Measurements from ENCODE around the gene ENPP1. TPM values are rescaled to one million over a fixed set of nuclear protein-coding genes. Genes with fewer than 3 reads are reported as not detected.

ENPP1 gene
- total RNA-seq (under 1 TPM in 4 of 5 experiments, not detected in 1; 0.07 to 0.69 (median 0.21) TPM), polyA plus RNA-seq (not detected), total RNA-seq (not detected)

DNA sequence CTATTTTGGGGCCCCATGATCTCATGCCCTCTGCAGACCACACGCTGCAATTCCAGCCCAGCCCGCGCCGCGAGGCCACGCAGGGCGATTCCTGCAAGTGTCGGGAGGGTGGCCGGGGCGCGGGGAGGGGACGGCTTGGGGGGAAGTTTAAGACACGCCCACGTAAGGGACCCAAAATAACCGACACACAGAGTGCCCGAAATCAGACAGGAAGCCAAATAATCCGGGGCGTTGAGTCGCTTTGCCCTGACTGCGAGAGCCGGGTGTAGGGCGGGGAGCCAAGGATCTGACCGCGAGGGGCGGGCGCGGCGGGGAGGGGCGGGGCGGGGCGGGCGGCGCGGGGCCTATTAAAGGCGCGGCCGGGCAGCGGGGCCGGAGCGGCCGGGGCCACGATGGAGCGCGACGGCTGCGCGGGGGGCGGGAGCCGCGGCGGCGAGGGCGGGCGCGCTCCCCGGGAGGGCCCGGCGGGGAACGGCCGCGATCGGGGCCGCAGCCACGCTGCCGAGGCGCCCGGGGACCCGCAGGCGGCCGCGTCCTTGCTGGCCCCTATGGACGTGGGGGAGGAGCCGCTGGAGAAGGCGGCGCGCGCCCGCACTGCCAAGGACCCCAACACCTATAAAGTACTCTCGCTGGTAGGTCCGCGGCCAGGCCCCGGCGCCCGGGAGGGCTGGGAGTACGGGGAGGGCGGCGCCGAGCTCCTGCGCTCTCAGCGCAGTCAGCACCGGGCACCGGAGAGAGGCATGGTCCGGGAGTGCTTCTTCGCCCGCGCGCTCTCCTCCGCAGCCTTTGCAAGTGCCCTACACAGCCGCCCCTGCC is at the start of gene ENPP1:
ENPP1 (plus strand) TSS at position 377 of the 816 bp plus-strand sequence; CDS start at position 393, 16 bp downstream.
- no peaks in the 10 kb centered on the region for H3K9me3 ChIP-seq (ENCODE audit: control insufficient read depth in 2 of 3, low read length in 3 of 3)
- peak within 1 kb of the TSS; percentile 57 for H3K4me3 ChIP-seq (ENCODE audit: low read length)
- peak; percentile 73 for ATAC-seq
- peaks cover 8 to 12% of the 10 kb centered on the region in 2 donors for H3K4me1 ChIP-seq (ENCODE audit: control insufficient read depth in 2 of 2, insufficient read depth in 2 of 2, low read length in 2 of 2)
- Mint-ChIP-seq H3K36me3 (no peaks in the 10 kb centered on the region), H3K4me3 (peak within 1 kb of the TSS; percentile 73 to 91 (median 88)), H3K4me1 (peaks cover 11 to 29% (median 21%) of the 10 kb centered on the region in 7 donors), H3K27me3 (peaks cover 6 to 68% (median 40%) of the 10 kb centered on the region in 5 donors), H3K27ac (peak within 1 kb of the TSS in 4 of 9 donors; percentile 17 to 43 (median 32)), H3K9me3 (peaks cover 0 to 3% (median 0%) of the 10 kb centered on the region in 11 donors)
- no peaks in the 10 kb centered on the region for H3K36me3 ChIP-seq (ENCODE audit: control insufficient read depth in 2 of 3, insufficient read depth in 3 of 3, low read length in 3 of 3)
- intact Hi-C loops (cut with micrococcal nuclease), result no loop called here
- CTCF ChIA-PET, result no interaction called here
- no peaks in the 10 kb centered on the region for H3K27me3 ChIP-seq (ENCODE audit: control insufficient read depth in 2 of 2, insufficient read depth in 2 of 2, low read length in 2 of 2)
- peak in 7 of 9 donors; percentile 4 to 52 (median 13) for DNase-seq
- H3K27ac ChIP-seq (ENCODE audit: low read depth, low read length), result no peak within 1 kb of the TSS
- POLR2A ChIA-PET, result no interaction called here

- POLR2A ChIA-PET, result no interaction called here
- Mint-ChIP-seq H3K9me3 (no peaks in the 10 kb centered on the region), H3K4me3 (no peak overlapping the region), H3K27me3 (peaks cover 10 to 33% (median 23%) of the 10 kb centered on the region in 5 donors), H3K27ac (no peak overlapping the region), H3K36me3 (no peaks in the 10 kb centered on the region), H3K4me1 (no peaks in the 10 kb centered on the region)
- no peak for DNase-seq
- intact Hi-C loops (cut with micrococcal nuclease), result no loop called here
- H3K4me3 ChIP-seq (ENCODE audit: low read length), result no peak overlapping the region
- H3K27ac ChIP-seq (ENCODE audit: low read depth, low read length), result no peak overlapping the region
- no peaks in the 10 kb centered on the region for H3K27me3 ChIP-seq (ENCODE audit: control insufficient read depth in 2 of 2, insufficient read depth in 2 of 2, low read length in 2 of 2)
- CTCF ChIA-PET, result no interaction called here
- no peak for ATAC-seq
- no peaks in the 10 kb centered on the region for H3K36me3 ChIP-seq (ENCODE audit: control insufficient read depth in 2 of 3, insufficient read depth in 3 of 3, low read length in 3 of 3)
- no peaks in the 10 kb centered on the region for H3K9me3 ChIP-seq (ENCODE audit: control insufficient read depth in 2 of 3, low read length in 3 of 3)
- H3K4me1 ChIP-seq (ENCODE audit: control insufficient read depth in 2 of 2, insufficient read depth in 2 of 2, low read length in 2 of 2), result no peaks in the 10 kb centered on the region
These were observed 48.9 kb upstream of the ENPP1 start for GRCh38 chr6:131758920-131759319.

GRCh38 chr6:131761060-131761761 is 46.6 kb upstream of the ENPP1 start:
- no peaks in the 10 kb centered on the region for H3K4me1 Mint-ChIP-seq
- Histone ChIP-seq H3K9me3 (ENCODE audit: control insufficient read depth in 2 of 3, low read length in 3 of 3) (no peaks in the 10 kb centered on the region), H3K4me3 (ENCODE audit: low read length) (no peak overlapping the region), H3K27me3 (ENCODE audit: control insufficient read depth in 2 of 2, insufficient read depth in 2 of 2, low read length in 2 of 2) (no peaks in the 10 kb centered on the region), H3K4me1 (ENCODE audit: control insufficient read depth in 2 of 2, insufficient read depth in 2 of 2, low read length in 2 of 2) (no peaks in the 10 kb centered on the region), H3K36me3 (ENCODE audit: control insufficient read depth in 2 of 3, insufficient read depth in 3 of 3, low read length in 3 of 3) (no peaks in the 10 kb centered on the region), H3K27ac (ENCODE audit: low read depth, low read length) (no peak overlapping the region)
- H3K27ac Mint-ChIP-seq, result no peak overlapping the region
- H3K9me3 Mint-ChIP-seq, result no peaks in the 10 kb centered on the region
- no peak overlapping the region for H3K4me3 Mint-ChIP-seq
- no peak for ATAC-seq
- intact Hi-C loops (cut with micrococcal nuclease), result no loop called here
- no peaks in the 10 kb centered on the region for H3K36me3 Mint-ChIP-seq
- CTCF ChIA-PET, result no interaction called here
- peaks cover 12 to 24% (median 14%) of the 10 kb centered on the region in 5 donors for H3K27me3 Mint-ChIP-seq
- POLR2A ChIA-PET, result interaction anchor here (0.6 kb wide), 1 partner anchor 102 kb away, joined by 5 read pairs; no protein-coding TSS in a partner anchor
- DNase-seq, result no peak

DNA sequence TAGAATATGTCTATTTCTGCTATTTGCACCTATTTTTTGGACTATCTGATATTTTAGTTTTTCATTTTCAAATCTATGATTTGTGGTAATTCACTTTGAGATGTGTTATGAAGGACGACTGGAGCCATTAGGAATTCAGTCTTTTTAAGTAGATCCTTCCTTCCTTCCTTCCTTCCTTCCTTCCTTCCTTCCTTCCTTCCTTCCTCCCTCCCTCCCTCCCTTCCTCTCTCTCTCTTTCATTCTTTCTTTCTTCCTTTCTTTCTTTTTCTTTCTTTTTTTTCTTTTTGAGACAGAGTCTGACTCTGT is 46.1 kb upstream of the ENPP1 start:
- POLR2A ChIA-PET, result no interaction called here
- H3K36me3 ChIP-seq (ENCODE audit: control insufficient read depth in 2 of 3, insufficient read depth in 3 of 3, low read length in 3 of 3), result no peaks in the 10 kb centered on the region

GRCh38 chr6:131762984-131763383 is 44.8 kb upstream of the ENPP1 start:
- Mint-ChIP-seq H3K27me3 (peaks cover 5 to 22% (median 14%) of the 10 kb centered on the region in 5 donors), H3K36me3 (no peaks in the 10 kb centered on the region), H3K9me3 (no peaks in the 10 kb centered on the region), H3K4me3 (no peak overlapping the region), H3K27ac (no peak overlapping the region), H3K4me1 (no peaks in the 10 kb centered on the region)
- Histone ChIP-seq H3K9me3 (ENCODE audit: control insufficient read depth in 2 of 3, low read length in 3 of 3) (no peaks in the 10 kb centered on the region), H3K27me3 (ENCODE audit: control insufficient read depth in 2 of 2, insufficient read depth in 2 of 2, low read length in 2 of 2) (no peaks in the 10 kb centered on the region), H3K4me3 (ENCODE audit: low read length) (no peak overlapping the region), H3K27ac (ENCODE audit: low read depth, low read length) (no peak overlapping the region), H3K36me3 (ENCODE audit: control insufficient read depth in 2 of 3, insufficient read depth in 3 of 3, low read length in 3 of 3) (no peaks in the 10 kb centered on the region), H3K4me1 (ENCODE audit: control insufficient read depth in 2 of 2, insufficient read depth in 2 of 2, low read length in 2 of 2) (no peaks in the 10 kb centered on the region)
- ATAC-seq, result no peak
- ChIA-PET CTCF (no interaction called here), POLR2A (no interaction called here)
- intact Hi-C loops (cut with micrococcal nuclease), result no loop called here
- no peak for DNase-seq

More for the DNA sequence above, 46.1 kb upstream of the ENPP1 start:
- Mint-ChIP-seq H3K9me3 (no peaks in the 10 kb centered on the region), H3K36me3 (no peaks in the 10 kb centered on the region), H3K27ac (no peak overlapping the region), H3K4me3 (no peak overlapping the region), H3K27me3 (peaks cover 10 to 21% (median 13%) of the 10 kb centered on the region in 5 donors), H3K4me1 (no peaks in the 10 kb centered on the region)
- Histone ChIP-seq H3K9me3 (ENCODE audit: control insufficient read depth in 2 of 3, low read length in 3 of 3) (no peaks in the 10 kb centered on the region), H3K27ac (ENCODE audit: low read depth, low read length) (no peak overlapping the region), H3K27me3 (ENCODE audit: control insufficient read depth in 2 of 2, insufficient read depth in 2 of 2, low read length in 2 of 2) (no peaks in the 10 kb centered on the region), H3K4me1 (ENCODE audit: control insufficient read depth in 2 of 2, insufficient read depth in 2 of 2, low read length in 2 of 2) (no peaks in the 10 kb centered on the region), H3K4me3 (ENCODE audit: low read length) (no peak overlapping the region)
- CTCF ChIA-PET, result no interaction called here
- DNase-seq (no peak), ATAC-seq (no peak)
- intact Hi-C loops (cut with micrococcal nuclease), result no loop called here

DNA sequence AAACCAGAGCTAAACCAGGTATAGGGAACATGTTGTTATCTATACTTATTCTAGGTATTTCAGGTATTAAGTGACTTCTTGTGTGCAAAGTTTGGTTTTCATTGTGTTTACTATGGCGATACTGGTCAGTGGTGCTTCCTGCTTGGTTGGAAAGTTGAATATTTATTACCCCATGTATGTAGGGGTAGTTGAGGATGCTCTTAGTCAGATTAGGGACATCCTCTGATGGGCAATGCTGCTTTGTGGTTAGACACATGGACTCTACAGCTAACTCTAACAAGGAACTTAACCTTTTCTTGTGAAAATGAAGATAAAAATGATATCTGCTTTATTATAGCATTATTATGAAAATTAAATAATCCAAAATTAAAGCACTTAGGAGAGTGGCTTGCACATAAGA is 44.1 kb upstream of the ENPP1 start:
- no peak for ATAC-seq
- no peaks in the 10 kb centered on the region for H3K36me3 Mint-ChIP-seq
- H3K27me3 ChIP-seq (ENCODE audit: control insufficient read depth in 2 of 2, insufficient read depth in 2 of 2, low read length in 2 of 2), result no peaks in the 10 kb centered on the region
- H3K36me3 ChIP-seq (ENCODE audit: control insufficient read depth in 2 of 3, insufficient read depth in 3 of 3, low read length in 3 of 3), result no peaks in the 10 kb centered on the region
- no peak overlapping the region for H3K4me3 Mint-ChIP-seq
- no peaks in the 10 kb centered on the region for H3K4me1 Mint-ChIP-seq
- no peak overlapping the region for H3K4me3 ChIP-seq (ENCODE audit: low read length)
- no peak overlapping the region for H3K27ac ChIP-seq (ENCODE audit: low read depth, low read length)
- DNase-seq, result no peak
- ChIA-PET POLR2A (no interaction called here), CTCF (no interaction called here)
- H3K27me3 Mint-ChIP-seq, result peaks cover 9 to 23% (median 14%) of the 10 kb centered on the region in 5 donors
- intact Hi-C loops (cut with micrococcal nuclease), result no loop called here
- no peak overlapping the region for H3K27ac Mint-ChIP-seq
- H3K9me3 Mint-ChIP-seq, result peaks cover 0 to 3% (median 0%) of the 10 kb centered on the region in 11 donors
- no peaks in the 10 kb centered on the region for H3K9me3 ChIP-seq (ENCODE audit: control insufficient read depth in 2 of 3, low read length in 3 of 3)
- no peaks in the 10 kb centered on the region for H3K4me1 ChIP-seq (ENCODE audit: control insufficient read depth in 2 of 2, insufficient read depth in 2 of 2, low read length in 2 of 2)

Measured in naive thymus-derived CD4-positive, alpha-beta T cell (primary cell).